NCI-H1092 treated with DMSO at 0.1 percent for 48 hours (cell line): ENCODE results near the gene CLP1.

Source experiments
- DNase-seq: peaks from one replicate; lab custom pipeline; 2025; lab: John Stamatoyannopoulos, UW

Gene CLP1

DNA sequence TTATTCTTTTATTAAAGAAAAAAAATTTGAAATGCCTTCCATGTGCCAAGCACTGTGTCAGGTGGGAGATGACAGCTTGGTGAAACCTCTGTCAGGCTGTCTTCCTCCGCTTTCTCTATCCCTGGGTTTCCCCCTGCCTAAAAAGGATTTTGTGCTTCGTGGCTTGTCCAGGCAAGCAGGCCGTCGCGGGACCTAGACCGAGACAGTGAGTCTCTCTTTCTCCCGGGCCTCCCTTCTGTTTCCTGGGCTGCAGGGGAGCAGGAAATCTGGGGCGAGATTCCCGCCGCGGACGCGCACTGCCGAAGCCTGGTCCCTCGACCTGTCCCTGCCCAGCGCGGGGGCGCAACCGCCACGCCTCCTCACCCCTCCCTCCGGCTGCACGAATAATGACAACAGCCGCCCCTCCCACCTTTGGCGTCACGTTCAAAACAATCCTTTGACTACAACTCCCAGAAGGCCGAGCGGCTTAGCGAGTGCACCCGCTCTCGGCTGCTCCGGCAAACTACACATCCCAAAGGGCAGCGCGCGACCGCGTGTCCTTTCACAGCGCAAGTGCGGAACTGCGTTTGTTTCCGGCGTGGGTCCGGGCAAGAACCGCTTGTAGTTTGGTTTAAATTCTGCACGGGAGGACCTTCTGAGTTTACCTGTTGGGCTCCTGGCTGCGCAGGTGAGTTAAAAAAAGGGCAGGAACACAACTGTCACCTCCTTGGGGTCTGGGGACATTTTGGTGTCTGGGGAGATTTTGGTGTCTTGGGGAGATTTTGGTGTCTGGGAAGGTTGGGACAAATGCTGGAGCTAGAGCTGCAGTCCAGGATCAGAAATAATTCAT lies at the start of gene CLP1:
Gene CLP1 (plus strand): TSS at position 569 of the 829 bp plus-strand sequence. CDS start 1,715 bp downstream, outside the sequence.
- peak; percentile 100 for DNase-seq

DNA sequence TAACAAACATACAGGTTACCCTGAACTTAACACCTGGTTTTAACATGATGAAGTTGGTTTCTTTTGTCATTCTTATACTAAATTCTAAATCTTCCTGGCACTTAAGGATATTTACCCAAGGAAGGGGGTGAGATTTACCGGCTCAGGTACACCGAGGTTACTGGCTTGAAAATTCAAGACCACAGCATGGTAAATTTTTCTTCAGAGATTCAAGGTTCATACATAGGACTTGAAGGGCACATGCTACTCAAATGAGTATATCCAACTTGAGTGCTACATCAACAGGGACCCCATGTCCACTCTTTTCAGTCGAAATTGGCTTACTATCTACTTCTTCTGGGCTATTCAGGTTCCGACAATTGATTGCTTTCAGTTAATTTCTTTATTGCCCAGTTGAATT lies 47.4 kb upstream of the CLP1 start:
- no peak for DNase-seq

GRCh38 chr11:57614234-57614772 lies 43.3 kb upstream of the CLP1 start:
- DNase-seq: no peak

- DNase-seq: no peak
Measured at GRCh38 chr11:57615308-57615707, 42.3 kb upstream of the CLP1 start.

GRCh38 chr11:57616595-57616994 lies 41.0 kb upstream of the CLP1 start:
- no peak for DNase-seq

DNA sequence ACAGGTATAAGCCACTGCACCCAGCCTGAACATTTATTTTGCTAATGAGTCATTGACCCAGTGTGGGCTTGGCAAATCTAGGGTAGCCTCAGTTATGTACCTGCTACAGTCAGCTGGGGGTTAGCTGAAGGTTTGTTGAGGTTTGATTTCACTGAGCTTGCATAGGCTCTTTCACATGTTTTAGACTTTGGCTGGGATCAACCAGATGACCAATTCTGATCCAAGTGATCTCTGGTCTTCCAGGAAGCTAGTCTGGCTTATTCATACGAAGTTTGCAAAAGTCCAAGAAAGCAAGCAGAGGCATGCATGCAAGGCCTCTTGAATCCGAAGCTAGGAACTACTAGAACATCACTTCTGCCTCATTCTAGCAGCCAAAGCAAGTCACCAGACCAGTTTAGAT lies 39.1 kb upstream of the CLP1 start:
- no peak for DNase-seq

- no peak for DNase-seq
Measured at GRCh38 chr11:57619331-57619730, 38.2 kb upstream of the CLP1 start.

GRCh38 chr11:57620467-57620866 lies 37.1 kb upstream of the CLP1 start:
- DNase-seq: no peak

- no peak for DNase-seq
Measured at GRCh38 chr11:57622263-57622662, 35.3 kb upstream of the CLP1 start.

DNA sequence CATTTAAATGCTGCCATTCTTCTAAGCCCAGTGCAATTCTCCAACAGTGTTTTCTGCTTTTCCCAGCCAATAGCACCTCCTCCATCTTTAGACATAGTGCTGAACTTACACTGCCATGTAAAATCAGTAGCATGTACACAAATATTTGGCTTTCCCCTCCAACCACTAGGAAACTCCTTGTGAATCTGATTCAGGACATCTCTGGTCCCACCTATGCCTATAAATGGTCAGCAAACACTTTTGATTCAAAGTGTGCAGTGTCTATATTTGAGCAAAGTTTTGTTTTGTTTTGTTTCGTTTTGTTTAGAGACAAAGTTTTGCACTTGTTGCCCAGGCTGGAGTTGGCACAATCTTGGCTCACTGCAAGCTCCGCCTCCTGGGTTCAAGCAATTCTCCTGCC lies 32.7 kb upstream of the CLP1 start:
- no peak for DNase-seq

DNA sequence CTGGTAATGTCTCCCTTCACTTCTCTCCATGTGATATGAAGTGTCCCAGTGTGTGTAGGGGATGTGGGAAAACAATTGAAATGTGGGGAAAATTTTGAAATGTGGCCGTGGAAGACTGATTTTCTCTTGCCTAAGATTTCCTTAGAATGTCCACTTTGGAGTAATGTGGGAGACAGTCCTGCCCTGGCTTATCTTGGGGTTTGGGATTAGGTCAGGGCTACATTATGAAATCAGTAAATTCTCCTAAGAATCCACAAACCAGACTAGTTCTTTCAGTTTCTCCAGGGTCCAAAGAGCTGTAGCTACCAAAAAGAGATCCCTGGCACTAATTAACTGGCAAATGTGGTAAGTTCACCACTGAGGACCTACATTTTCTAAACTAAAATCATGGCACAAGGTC lies 30.7 kb upstream of the CLP1 start:
- DNase-seq: no peak

- DNase-seq: no peak
Measured at GRCh38 chr11:57630171-57630570, 27.4 kb upstream of the CLP1 start.

GRCh38 chr11:57632116-57632515 lies 25.4 kb upstream of the CLP1 start:
- no peak for DNase-seq

DNA sequence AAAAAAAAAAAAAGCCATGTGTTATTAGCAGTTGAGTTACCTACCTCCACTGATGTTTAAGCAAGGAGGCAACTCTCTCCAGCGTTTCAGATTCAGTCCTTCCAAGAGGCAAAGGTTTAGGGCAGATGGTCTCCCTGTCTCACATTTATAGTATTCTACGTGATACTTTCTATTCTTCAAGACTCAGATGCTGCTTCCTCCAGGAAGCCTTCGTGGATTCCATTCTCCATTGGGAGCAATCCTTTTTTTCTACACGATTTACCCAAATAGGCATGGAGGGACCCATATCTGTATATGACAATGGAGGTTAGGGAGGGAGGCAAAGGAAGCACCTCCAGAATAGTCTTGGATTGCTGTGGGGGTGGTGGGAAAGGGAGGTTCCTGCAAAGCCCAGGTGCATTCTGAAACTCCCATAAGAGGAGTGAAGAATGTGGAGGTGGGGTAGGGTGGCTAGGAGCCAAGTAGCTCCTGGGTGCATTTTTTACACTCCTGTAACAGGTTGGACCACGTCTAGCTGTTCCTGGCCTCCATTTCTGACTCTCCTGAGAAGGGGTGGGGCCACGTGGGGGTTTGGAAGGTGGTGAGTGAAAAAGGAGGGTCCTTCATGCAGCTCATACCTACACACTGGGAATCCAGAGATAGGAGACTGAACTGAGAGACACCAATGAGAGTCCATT lies 24.0 kb upstream of the CLP1 start:
- DNase-seq: no peak

DNA sequence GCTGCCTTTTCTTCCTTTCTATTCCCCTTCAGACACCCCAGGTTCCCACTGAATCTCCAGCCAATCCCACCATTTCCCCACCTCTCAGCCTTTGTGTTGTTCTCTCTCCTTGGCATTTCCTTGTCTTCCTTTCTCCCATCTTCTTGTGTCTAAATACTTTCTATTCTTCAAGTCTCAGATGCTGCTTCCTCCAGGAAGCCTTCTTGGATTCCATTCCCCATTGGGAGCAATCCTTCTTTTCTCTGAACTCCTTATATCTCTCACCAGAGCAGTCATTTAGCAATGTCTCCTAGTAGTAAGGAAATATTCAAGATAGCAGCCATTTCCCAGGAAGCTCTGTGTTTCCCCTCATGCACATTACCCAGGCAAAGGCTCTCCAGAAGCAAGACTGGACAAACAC lies 23.3 kb upstream of the CLP1 start:
- no peak for DNase-seq

GRCh38 chr11:57635246-57635645 lies 22.3 kb upstream of the CLP1 start:
- no peak for DNase-seq

- no peak for DNase-seq
Measured at GRCh38 chr11:57637626-57638004, 19.9 kb upstream of the CLP1 start.

DNA sequence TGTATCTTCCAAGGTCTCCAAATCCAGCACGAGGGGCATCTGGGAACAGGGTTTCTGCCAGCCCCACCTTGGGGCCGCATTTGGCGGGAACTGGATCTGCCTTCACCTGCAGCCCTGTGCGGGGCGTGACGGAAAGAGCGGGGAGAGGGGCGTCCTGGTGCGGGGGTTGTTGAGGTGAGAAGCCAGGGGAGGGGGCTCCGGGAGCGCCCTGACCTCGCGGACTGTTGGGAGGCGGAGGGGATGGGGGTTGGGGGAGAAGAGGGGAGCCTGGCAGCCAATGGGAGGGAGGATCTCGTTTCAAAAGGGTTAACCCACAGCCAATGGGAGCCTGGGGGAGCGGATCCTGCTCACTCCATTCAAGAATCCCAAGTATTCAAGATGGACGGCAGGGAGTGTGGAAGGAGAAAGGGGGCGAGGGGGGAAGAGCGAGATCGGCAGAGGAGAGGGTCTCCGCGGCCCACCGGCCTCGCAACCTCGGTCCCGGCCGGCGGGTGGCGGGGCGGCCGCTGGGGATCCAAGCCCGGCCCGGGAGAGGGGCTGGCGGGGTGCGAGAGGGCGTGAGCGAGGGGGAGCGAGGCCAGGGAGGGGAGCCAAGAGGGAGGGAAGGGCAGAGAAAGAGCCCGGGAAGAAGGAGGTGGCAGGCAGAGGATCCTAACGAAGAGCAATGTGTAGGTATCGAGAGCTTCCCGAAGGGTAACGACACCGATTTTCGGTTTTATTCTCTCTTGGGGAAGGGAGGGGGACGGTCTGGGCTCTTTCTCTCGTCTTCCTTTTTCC lies 19.4 kb upstream of the CLP1 start:
- DNase-seq: peak; percentile 50

GRCh38 chr11:57638811-57639320 lies 18.7 kb upstream of the CLP1 start:
- DNase-seq: no peak

- DNase-seq: no peak
Measured at GRCh38 chr11:57639321-57640067, 18.1 kb upstream of the CLP1 start.

GRCh38 chr11:57640068-57640800 lies 17.3 kb upstream of the CLP1 start:
- DNase-seq: no peak
